ENCODE results near the gene ADAMTS9.

GRCh38 chr3:64696896-64697295, 9.1 kb upstream of the ADAMTS9 start:
- no peak for TF ChIP-seq CTCF (IDR thresholded peaks at IDR 0.05)
- TF ChIP-seq POLR2A (IDR thresholded peaks at IDR 0.05) = no peak
